NCI-H82 (cell line): ENCODE measurements around the gene SPEG.
A peak's percentile ranks its signal among the peaks of the same experiment; 100 is the strongest.
"Not testable (repeated sequence)": the region's sequence is repeated elsewhere in the genome, so short reads cannot be mapped to it uniquely, and the experiment has no call there.

Experiments
- DNase-seq: peaks from one replicate; lab custom pipeline; 2025; lab: John Stamatoyannopoulos, UW

The SPEG gene

DNA sequence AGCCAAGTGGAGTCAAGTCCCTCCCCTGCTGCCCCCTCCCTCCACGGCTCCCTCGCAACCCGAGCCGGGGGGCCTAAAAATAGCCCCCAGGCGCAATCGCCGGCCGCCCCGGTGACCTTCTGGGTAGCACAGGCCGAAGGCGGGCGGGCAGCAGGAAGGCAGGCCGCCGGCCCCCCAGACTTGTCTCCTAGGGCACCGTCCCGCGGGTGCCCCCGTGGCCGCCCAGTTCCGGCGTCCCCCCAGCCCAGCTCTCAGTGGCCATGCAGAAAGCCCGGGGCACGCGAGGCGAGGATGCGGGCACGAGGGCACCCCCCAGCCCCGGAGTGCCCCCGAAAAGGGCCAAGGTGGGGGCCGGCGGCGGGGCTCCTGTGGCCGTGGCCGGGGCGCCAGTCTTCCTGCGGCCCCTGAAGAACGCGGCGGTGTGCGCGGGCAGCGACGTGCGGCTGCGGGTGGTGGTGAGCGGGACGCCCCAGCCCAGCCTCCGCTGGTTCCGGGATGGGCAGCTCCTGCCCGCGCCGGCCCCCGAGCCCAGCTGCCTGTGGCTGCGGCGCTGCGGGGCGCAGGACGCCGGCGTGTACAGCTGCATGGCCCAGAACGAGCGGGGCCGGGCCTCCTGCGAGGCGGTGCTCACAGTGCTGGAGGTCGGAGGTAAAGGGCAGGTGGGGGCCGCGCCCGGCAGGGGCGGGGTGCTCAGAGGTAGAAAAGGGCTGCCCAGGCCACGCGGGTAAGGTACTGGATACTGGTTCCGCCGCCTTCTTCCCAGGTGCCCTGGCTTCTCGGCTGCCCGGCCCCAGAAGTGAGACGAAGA lies at the start of gene SPEG:
SPEG (plus strand) TSS at position 126 of the 808 bp plus-strand sequence; CDS start at position 261, 135 bp downstream.
- no peak for DNase-seq

DNA sequence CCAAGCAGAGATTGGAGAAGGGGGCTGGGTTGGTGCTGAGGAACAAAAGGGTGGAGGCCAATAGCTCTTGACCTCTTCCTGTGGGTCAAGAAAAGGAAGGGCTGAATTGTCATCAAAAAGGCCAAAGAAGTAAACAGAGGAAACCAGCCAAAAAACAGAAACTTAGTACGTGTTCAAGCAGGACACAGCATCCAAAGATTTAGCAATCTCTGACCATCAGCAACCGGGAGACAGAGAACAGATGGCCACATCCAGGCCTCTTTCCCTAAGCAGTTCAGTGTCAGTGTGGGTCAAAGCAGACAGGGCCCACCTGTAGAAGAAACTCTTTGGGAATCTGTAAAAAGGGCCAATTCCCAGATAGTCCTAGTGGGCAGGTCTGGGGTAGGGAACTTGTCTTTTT lies 49.8 kb upstream of the SPEG start:
- DNase-seq: no peak

GRCh38 chr2:219385958-219386520 lies 48.6 kb upstream of the SPEG start:
- no peak for DNase-seq

GRCh38 chr2:219386532-219387280 lies 47.9 kb upstream of the SPEG start:
- no peak for DNase-seq

GRCh38 chr2:219387306-219388120 lies 47.1 kb upstream of the SPEG start, which contains the start of gene DNPEP:
Gene DNPEP (minus strand): TSS chr2:219387912. CDS start chr2:219387794, 118 bp downstream.
- DNase-seq: peak; percentile 97

DNA sequence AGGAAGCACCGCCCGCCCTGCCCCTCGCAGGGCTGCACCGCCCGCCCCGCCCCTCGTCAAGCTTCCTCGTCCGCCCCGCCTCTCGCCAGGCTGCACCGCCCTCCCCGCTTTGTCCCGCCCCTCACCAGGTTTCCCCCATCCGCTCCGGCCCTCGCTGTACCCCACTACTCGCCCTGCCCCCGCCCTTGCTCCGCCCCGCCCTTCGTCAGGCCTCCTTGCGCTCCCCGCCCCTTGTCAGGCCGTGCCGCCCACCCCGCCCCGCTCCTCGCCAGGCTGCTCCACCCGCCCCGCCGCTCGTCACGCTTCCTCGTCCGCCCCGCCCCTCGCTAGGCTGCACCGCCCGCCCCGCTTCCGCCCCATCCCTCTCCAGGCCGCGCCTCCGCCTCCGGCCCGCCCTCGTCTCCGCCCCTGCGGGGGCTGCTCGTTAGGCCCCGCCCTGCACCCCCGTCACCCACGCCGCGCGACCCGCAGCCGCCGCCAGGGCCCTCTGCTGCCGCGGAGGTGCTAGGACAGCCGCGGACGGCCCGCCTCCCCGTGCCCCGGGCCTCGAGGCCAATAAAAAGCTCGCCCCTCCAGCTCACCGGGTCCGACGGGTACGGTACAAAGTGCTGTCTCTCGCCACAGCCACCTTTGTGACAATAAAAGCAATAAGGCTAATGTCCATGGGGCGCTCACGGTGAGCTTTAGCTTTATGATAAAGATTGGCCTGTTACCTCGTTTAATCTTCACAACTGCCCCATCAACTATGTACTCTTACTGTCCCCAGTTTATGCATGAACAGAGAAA lies 46.3 kb upstream of the SPEG start:
- peak; percentile 98 for DNase-seq

GRCh38 chr2:219388907-219389156 lies 45.8 kb upstream of the SPEG start:
- DNase-seq: peak; percentile 59

GRCh38 chr2:219392754-219393153 lies 41.9 kb upstream of the SPEG start:
- DNase-seq: no peak

DNA sequence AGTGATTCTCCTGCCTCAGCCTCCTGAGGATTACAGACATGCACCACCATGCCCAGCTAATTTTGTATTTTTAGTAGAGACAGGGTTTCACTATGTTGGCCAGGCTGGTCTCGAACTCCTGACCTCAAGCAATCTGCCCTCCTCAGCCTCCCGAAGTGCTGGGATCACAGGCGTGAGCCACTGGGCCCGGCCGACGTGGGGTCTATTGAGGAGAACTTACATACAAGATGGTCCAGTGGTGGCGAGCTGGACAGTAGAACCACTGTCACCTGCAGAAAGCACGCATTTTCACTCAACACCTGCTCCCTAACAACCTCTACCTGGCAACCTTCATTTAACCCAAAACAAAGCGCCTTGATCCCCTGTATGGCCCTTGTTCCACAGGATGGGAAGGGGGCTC lies 39.6 kb upstream of the SPEG start:
- DNase-seq: not testable (repeated sequence)

GRCh38 chr2:219395609-219396008 lies 39.0 kb upstream of the SPEG start:
- no peak for DNase-seq

DNA sequence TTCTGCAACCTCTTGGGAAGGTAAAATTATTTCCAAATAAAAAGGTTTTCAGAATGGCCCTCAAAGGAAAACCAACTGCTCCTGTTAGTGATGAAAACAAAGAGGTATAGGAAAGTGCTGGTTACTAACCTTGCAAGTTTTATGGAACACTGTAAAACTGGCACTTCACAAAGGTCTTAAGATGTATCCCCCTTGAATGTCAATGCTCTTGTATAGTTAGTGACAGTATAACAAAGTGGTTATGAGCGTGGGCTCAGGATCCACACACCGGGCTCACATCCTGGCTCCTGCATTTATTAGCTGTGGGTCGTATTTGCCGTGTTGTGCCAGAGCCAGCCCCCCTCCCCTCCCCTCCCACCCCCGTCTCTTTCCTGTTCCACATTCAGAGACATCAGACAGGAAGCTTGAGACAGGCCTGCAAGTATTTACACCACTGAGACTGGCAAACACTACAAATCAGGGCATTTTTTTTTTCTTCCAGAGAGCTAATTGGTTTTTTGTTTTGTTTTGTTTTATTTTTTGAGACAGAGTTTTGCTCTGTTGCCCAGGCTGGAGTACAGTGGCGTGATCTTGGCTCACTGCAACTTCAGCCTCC lies 37.7 kb upstream of the SPEG start:
- no peak for DNase-seq

DNA sequence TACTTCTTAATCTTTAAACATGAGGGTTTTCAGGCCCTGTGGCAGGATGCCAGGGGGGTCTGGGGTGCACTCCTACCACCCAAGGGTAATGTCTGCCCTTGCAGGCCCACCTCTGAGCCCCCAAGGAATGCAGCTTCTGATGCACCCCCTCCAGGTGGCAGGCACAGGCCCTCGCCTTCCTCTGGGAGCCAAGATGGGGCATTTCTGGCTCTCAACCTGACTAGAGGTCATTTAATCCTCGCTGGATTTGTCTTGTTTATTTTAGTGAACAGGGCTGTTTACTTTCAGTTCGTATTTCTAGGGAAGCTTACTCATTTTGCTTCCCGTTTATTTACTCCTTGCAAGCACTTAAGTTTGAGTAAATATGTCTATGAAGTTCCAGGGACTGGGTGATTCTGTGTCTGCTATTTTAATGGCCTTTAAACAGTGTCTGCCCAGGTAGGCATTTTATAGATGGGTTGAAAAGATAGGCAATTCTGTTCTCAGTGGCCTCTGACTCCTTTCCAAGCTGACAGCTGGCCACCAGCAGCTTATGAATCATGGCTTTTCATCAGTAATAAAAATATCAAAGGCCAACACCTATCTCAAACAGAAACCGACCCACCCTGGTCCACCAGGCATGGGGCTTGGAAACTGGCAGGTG lies 35.8 kb upstream of the SPEG start:
- no peak for DNase-seq

GRCh38 chr2:219399716-219400478 lies 34.7 kb upstream of the SPEG start:
- no peak for DNase-seq

DNA sequence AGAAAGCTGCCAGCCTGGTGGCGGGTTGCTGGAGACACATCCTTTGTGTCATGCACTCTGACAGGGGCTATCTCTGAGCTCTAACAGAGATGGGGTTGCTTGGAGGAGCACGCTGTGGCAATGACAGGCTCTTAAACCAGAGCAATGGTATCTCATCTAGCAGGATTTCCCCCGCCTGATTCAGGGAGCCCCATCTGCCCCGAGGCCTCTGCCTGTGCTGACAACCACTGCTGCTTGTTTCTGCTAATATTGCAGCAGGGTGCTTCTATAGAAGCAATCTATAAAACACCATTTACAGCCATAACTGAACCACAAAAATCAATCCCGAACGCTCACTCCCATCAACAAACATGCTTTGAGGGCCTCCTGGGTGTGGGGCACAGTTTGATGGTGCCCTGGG lies 34.1 kb upstream of the SPEG start:
- no peak for DNase-seq

DNA sequence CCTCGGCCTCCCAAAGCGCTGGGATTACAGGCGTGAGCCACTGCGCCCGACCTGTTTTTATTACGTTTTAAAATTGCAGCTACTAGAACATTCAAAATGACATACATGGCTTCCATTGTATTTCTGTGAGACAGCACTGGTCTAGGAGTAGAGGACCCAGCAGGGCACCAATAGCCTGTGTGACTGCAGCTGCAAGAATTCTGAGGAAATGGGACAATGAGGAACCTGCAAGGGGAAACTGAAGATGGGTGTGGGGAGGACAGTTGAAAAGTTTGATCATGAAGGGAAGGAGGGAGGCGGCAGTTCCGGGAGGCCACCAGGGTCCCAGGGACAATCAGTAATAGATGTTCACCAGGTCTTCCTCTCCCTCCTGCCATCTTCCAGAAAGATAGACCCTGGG lies 33.0 kb upstream of the SPEG start:
- no peak for DNase-seq

DNA sequence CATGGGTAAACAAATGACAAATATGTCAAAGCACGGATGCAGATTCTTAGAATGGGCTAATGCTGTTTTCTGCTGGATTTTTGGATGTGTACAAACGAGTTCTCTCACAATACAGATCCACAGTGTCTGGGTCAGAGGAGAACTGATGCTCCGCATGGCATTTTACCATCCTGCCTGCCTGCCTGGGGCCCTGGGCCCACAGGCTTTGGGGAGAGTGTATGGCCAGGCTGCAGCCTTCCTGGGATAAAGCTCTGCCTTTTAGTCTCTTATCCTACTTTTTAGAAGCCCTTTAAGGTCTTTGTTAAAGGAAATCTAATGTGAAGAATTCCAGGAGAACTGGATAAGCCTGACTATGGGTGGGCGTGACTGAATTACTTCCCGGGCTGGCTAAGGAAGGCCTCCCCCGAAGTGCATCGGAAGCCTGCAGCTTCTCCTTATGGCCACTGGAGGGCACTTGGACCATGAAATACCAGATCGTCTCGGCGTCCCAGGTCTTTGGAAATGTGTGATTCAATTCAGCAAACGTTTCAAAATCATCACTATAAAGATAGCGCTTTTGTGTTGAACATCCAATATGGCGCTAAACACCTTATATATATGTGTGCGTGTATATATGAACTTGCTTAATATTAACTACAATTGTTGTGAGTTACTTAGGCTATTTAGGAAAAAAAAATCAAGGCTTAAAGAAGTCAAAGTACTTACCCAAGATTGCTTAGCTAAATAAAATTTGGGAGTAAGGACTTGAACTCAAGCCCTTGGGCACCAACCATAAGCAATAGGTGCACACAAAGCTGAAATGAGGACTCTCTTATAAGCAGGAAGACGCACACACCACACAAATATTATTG lies 31.8 kb upstream of the SPEG start:
- peak; percentile 94 for DNase-seq

- no peak for DNase-seq
Observed at GRCh38 chr2:219403861-219404260, 30.8 kb upstream of the SPEG start.

GRCh38 chr2:219404291-219404910 lies 30.2 kb upstream of the SPEG start:
- no peak for DNase-seq
